CD4-positive, CD25-positive, alpha-beta regulatory T cell (primary cell): ENCODE data around the gene AFAP1L1. TPM values are rescaled to one million over a fixed set of nuclear protein-coding genes. Genes with fewer than 3 reads are reported as not detected.
A peak's percentile ranks its signal among the peaks of the same experiment; 100 is the strongest.

Source experiments
- ATAC-seq, 2 donors: fragments of 150-1000 bp; cut with Tn5 transposase; one replicate each; pipeline ENCODE4 v1.10.0; 2021; ENCODE audit warnings: low read depth in 2 of 2, moderate number of reproducible peaks in 2 of 2, moderate library complexity in 1 of 2
- DNase-seq, 3 donors: peaks; one replicate each; pipeline versions ENCODE4 v3.0.0 to v3.0.0-alpha.2; 2012 to 2022; ENCODE audit warnings: mixed read lengths in 1 of 3
- H3K27ac ChIP-seq: one replicate; pipeline ENCODE4 v1.7.0; 2013; ENCODE audit warnings: mild to moderate bottlenecking, low read length; ENCODE audit not compliant: insufficient read depth, poor library complexity, severe bottlenecking
- H3K27me3 ChIP-seq: one replicate; pipeline ENCODE4 v1.7.0; 2013; ENCODE audit warnings: low read length; ENCODE audit not compliant: control insufficient read depth, insufficient read depth
- H3K36me3 ChIP-seq: one replicate; pipeline ENCODE4 v1.7.0; 2013; ENCODE audit warnings: mild to moderate bottlenecking, low read length, moderate library complexity; ENCODE audit not compliant: control insufficient read depth, insufficient read depth
- H3K4me1 ChIP-seq: 2 replicates; pipeline ENCODE4 v1.7.0; 2013; ENCODE audit warnings: mild to moderate bottlenecking, low read length; ENCODE audit not compliant: insufficient read depth, control insufficient read depth, poor library complexity, severe bottlenecking
- H3K4me3 ChIP-seq: one replicate; pipeline ENCODE4 v1.7.0; 2013; ENCODE audit warnings: low read depth, mild to moderate bottlenecking, low read length, moderate library complexity
- H3K9me3 ChIP-seq, 2 experiments: 1 replicate in 1 of 2; 2 replicates in 1 of 2; pipeline ENCODE4 v1.7.0; 2013; ENCODE audit warnings: low read length in 2 of 2, mild to moderate bottlenecking in 1 of 2, moderate library complexity in 1 of 2; ENCODE audit not compliant: control insufficient read depth in 2 of 2
- H3K27ac Mint-ChIP-seq, 3 donors: one replicate each; pipeline ENCODE4 v1.8.0; 2020 to 2022; ENCODE audit warnings: mild to moderate bottlenecking in 3 of 3, mixed read lengths in 3 of 3, moderate library complexity in 2 of 3
- H3K27me3 Mint-ChIP-seq: one replicate; pipeline ENCODE4 v1.8.0; 2022; ENCODE audit warnings: mild to moderate bottlenecking, mixed read lengths
- H3K36me3 Mint-ChIP-seq: one replicate; pipeline ENCODE4 v1.8.0; 2020; ENCODE audit warnings: mixed read lengths
- H3K4me1 Mint-ChIP-seq, 4 donors: one replicate each; pipeline ENCODE4 v1.8.0; 2020 to 2022; ENCODE audit warnings: mixed read lengths in 4 of 4, mild to moderate bottlenecking in 1 of 4
- H3K4me3 Mint-ChIP-seq, 4 donors: one replicate each; pipeline ENCODE4 v1.8.0; 2020 to 2022; ENCODE audit warnings: mild to moderate bottlenecking in 4 of 4, mixed read lengths in 4 of 4, moderate library complexity in 3 of 4
- H3K9me3 Mint-ChIP-seq, 7 donors: one replicate each; pipeline ENCODE4 v1.8.0; 2020 to 2022; ENCODE audit warnings: mixed read lengths in 7 of 7, mild to moderate bottlenecking in 3 of 7, moderate library complexity in 2 of 7
- polyA plus RNA-seq, 4 donors: library from polyadenylated mRNA; unstranded; fragments of 300-500 nt; fragmentation: Illumina TruSeq; gene quantifications; one replicate each; pipeline ENCODE4 v1.2.3, GENCODE V29; 2021
- total RNA-seq: library from RNA; stranded (reverse); gene quantifications from one replicate; pipeline ENCODE4 v1.2.3, GENCODE V29; 2022

The AFAP1L1 gene
- total and polyA plus RNA-seq, 5 donors from 2014 or later: 0.14 TPM; not detected in 4

- Histone ChIP-seq H3K36me3 (no peaks in the 10 kb centered on the region), H3K4me3 (no peak overlapping the region), H3K9me3 (no peaks in the 10 kb centered on the region), H3K4me1 (no peaks in the 10 kb centered on the region), H3K27ac (no peak overlapping the region), H3K27me3 (peaks cover 3% of the 10 kb centered on the region)
- no peaks in the 10 kb centered on the region for H3K4me1 Mint-ChIP-seq
- no peak overlapping the region for H3K27ac Mint-ChIP-seq
- H3K4me3 Mint-ChIP-seq: no peak overlapping the region
- H3K9me3 Mint-ChIP-seq: peaks cover 0 to 1% (median 0%) of the 10 kb centered on the region in 7 donors
- ATAC-seq: no peak
- peaks cover 10% of the 10 kb centered on the region for H3K27me3 Mint-ChIP-seq
- no peaks in the 10 kb centered on the region for H3K36me3 Mint-ChIP-seq
- no peak for DNase-seq
Observed at GRCh38 chr5:149289301-149289700, 17.6 kb downstream of the AFAP1L1 start.

- DNase-seq (no peak), ATAC-seq (no peak)
- Histone ChIP-seq H3K27me3 (peaks cover 5% of the 10 kb centered on the region), H3K4me1 (no peaks in the 10 kb centered on the region), H3K27ac (no peak overlapping the region), H3K36me3 (no peaks in the 10 kb centered on the region), H3K4me3 (no peak overlapping the region), H3K9me3 (no peaks in the 10 kb centered on the region)
- no peaks in the 10 kb centered on the region for H3K9me3 Mint-ChIP-seq
- peak overlapping the region in 1 of 3 donors; percentile 8 for H3K27ac Mint-ChIP-seq
- peaks cover 28% of the 10 kb centered on the region for H3K27me3 Mint-ChIP-seq
- peaks cover 0 to 14% (median 2%) of the 10 kb centered on the region in 4 donors for H3K4me1 Mint-ChIP-seq
- H3K36me3 Mint-ChIP-seq: no peaks in the 10 kb centered on the region
- H3K4me3 Mint-ChIP-seq: peak overlapping the region in 1 of 4 donors; percentile 13
Observed at GRCh38 chr5:149294872-149295829, 23.5 kb downstream of the AFAP1L1 start.

GRCh38 chr5:149297340-149298025 is 25.8 kb downstream of the AFAP1L1 start:
- Histone ChIP-seq H3K9me3 (no peaks in the 10 kb centered on the region), H3K4me1 (no peaks in the 10 kb centered on the region), H3K27me3 (peaks cover 8% of the 10 kb centered on the region), H3K36me3 (no peaks in the 10 kb centered on the region), H3K27ac (no peak overlapping the region), H3K4me3 (no peak overlapping the region)
- no peak for DNase-seq
- Mint-ChIP-seq H3K27ac (no peak overlapping the region), H3K9me3 (no peaks in the 10 kb centered on the region), H3K36me3 (no peaks in the 10 kb centered on the region), H3K27me3 (peaks cover 31% of the 10 kb centered on the region), H3K4me3 (no peak overlapping the region), H3K4me1 (peaks cover 0 to 14% (median 2%) of the 10 kb centered on the region in 4 donors)
- no peak for ATAC-seq

GRCh38 chr5:149298163-149298562 is 26.5 kb downstream of the AFAP1L1 start:
- Mint-ChIP-seq H3K27ac (no peak overlapping the region), H3K4me3 (no peak overlapping the region), H3K9me3 (no peaks in the 10 kb centered on the region), H3K27me3 (peaks cover 32% of the 10 kb centered on the region), H3K4me1 (peaks cover 0 to 14% (median 2%) of the 10 kb centered on the region in 4 donors), H3K36me3 (no peaks in the 10 kb centered on the region)
- Histone ChIP-seq H3K9me3 (no peaks in the 10 kb centered on the region), H3K36me3 (no peaks in the 10 kb centered on the region), H3K27me3 (peaks cover 8% of the 10 kb centered on the region), H3K4me3 (no peak overlapping the region), H3K27ac (no peak overlapping the region), H3K4me1 (no peaks in the 10 kb centered on the region)
- DNase-seq (no peak), ATAC-seq (no peak)

DNA sequence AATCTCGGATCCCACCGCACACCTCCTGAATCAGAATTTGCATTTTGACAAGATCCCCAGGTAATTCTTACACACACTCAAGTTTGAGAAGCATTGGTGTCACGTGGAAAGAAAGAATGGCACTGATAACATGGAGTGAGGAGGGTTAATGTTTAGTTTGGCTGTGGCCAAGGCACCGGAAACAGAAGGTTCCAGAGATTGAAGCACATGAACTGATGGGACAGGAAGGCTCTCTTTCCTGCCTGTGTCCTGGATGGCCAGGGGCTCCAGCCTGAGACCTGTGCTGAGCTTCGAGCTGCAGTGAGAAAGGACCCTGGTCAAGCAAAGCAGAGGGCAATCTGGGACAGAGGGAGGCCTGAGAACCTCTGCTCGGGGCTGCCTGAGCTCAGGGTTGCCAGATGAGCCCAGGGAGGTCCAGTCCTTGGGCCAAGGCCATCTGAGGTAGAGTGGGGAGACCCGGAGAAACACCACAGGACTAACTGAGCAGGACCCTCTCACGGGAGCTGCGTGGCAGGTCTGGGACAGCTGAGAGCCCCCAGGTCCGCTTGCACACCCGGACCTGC is 27.3 kb downstream of the AFAP1L1 start:
- Mint-ChIP-seq H3K27ac (no peak overlapping the region), H3K4me1 (peaks cover 0 to 14% (median 2%) of the 10 kb centered on the region in 4 donors), H3K4me3 (no peak overlapping the region), H3K27me3 (peaks cover 33% of the 10 kb centered on the region), H3K9me3 (no peaks in the 10 kb centered on the region), H3K36me3 (no peaks in the 10 kb centered on the region)
- DNase-seq (no peak), ATAC-seq (no peak)
- Histone ChIP-seq H3K27me3 (peaks cover 8% of the 10 kb centered on the region), H3K9me3 (no peaks in the 10 kb centered on the region), H3K27ac (no peak overlapping the region), H3K4me1 (no peaks in the 10 kb centered on the region), H3K4me3 (no peak overlapping the region), H3K36me3 (no peaks in the 10 kb centered on the region)

DNA sequence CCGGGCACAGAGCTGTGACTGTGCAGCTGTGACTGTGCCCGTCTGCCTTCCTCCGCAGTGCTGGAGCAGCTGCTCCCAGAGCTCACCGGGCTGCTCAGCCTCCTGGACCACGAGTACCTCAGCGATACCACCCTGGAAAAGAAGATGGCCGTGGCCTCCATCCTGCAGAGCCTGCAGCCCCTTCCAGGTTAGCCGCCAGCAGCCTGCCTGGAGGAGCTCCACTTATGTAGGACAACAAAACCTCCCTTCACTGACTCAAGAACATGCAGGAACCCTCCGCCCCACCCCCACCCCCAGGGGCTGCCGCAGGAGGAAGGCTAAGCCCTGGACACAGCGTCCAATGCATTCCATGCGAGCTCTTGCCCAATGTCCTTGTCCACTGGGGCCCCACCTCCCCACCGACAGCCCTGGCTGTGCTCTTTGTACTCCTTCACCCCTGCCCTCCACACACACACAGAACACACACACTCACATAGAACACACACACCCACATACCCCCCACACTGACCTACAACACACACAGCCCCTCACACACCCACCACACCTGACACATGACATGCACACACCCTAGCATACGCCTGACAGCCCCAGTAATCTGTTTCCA is 27.9 kb downstream of the AFAP1L1 start:
- H3K36me3 Mint-ChIP-seq: no peaks in the 10 kb centered on the region
- ATAC-seq (no peak), DNase-seq (no peak)
- H3K4me1 Mint-ChIP-seq: peaks cover 0 to 14% (median 2%) of the 10 kb centered on the region in 4 donors
- Histone ChIP-seq H3K36me3 (no peaks in the 10 kb centered on the region), H3K27ac (no peak overlapping the region), H3K27me3 (peaks cover 5% of the 10 kb centered on the region), H3K4me3 (no peak overlapping the region), H3K4me1 (no peaks in the 10 kb centered on the region), H3K9me3 (no peaks in the 10 kb centered on the region)
- H3K27ac Mint-ChIP-seq: no peak overlapping the region
- no peak overlapping the region for H3K4me3 Mint-ChIP-seq
- peaks cover 36% of the 10 kb centered on the region for H3K27me3 Mint-ChIP-seq
- H3K9me3 Mint-ChIP-seq: no peaks in the 10 kb centered on the region

- H3K27ac ChIP-seq: no peak overlapping the region
Observed at GRCh38 chr5:149300441-149300840, 28.8 kb downstream of the AFAP1L1 start.

More at GRCh38 chr5:149300441-149300840, 28.8 kb downstream of the AFAP1L1 start:
- H3K9me3 Mint-ChIP-seq: no peaks in the 10 kb centered on the region
- no peak overlapping the region for H3K4me3 ChIP-seq
- H3K9me3 ChIP-seq: no peaks in the 10 kb centered on the region
- ATAC-seq: no peak
- peaks cover 3% of the 10 kb centered on the region for H3K27me3 ChIP-seq
- peaks cover 0 to 8% (median 0%) of the 10 kb centered on the region in 4 donors for H3K4me1 Mint-ChIP-seq
- DNase-seq: no peak
- H3K27me3 Mint-ChIP-seq: peaks cover 28% of the 10 kb centered on the region
- H3K4me1 ChIP-seq: no peaks in the 10 kb centered on the region
- H3K36me3 ChIP-seq: no peaks in the 10 kb centered on the region
- no peaks in the 10 kb centered on the region for H3K36me3 Mint-ChIP-seq
- no peak overlapping the region for H3K4me3 Mint-ChIP-seq
- H3K27ac Mint-ChIP-seq: no peak overlapping the region
